ENCODE results near the gene MRGPRD. TPM values are rescaled to one million over a fixed set of nuclear protein-coding genes. Genes with fewer than 3 reads are reported as not detected.
A peak's percentile ranks its signal among the peaks of the same experiment; 100 is the strongest.
"Not testable (repeated sequence)": the region's sequence is repeated elsewhere in the genome, so short reads cannot be mapped to it uniquely, and the experiment has no call there.

MRGPRD gene
- total and polyA plus RNA-seq, 7 donors, result not detected

- no peak for DNase-seq
- no peaks in the 10 kb centered on the region for H3K4me1 ChIP-seq
Measured at GRCh38 chr11:69002110-69002569, 21.4 kb upstream of the MRGPRD start.

GRCh38 chr11:69001243-69002081 is 20.7 kb upstream of the MRGPRD start:
- peak in 1 of 2 donors; percentile 29 for DNase-seq
- 46 to 62% (median 53%) methylated on average over 23 of the region's 23 CpGs for WGBS, 3 donors
- Histone ChIP-seq H3K4me1 (no peaks in the 10 kb centered on the region), H3K9me3 (no peaks in the 10 kb centered on the region), H3K4me3 (no peak overlapping the region), H3K36me3 (ENCODE audit: insufficient read depth in 1 of 2, low read depth in 1 of 2) (no peaks in the 10 kb centered on the region), H3K27ac (peak overlapping the region; percentile 32), H3K27me3 (ENCODE audit: insufficient read depth in 3 of 3, low read length in 2 of 3) (peaks cover 0 to 62% (median 7%) of the 10 kb centered on the region in 3 donors)
- TF ChIP-seq CTCF (IDR thresholded peaks at IDR 0.05), result no peak
- no peak for ATAC-seq
- intact Hi-C loops (cut with DNase I), result no loop called here

More at GRCh38 chr11:69002110-69002569, 21.4 kb upstream of the MRGPRD start:
- TF ChIP-seq CTCF (IDR thresholded peaks at IDR 0.05), result no peak
- H3K27me3 ChIP-seq (ENCODE audit: insufficient read depth in 3 of 3, low read length in 2 of 3), result peaks cover 0 to 69% (median 5%) of the 10 kb centered on the region in 3 donors
- H3K36me3 ChIP-seq (ENCODE audit: insufficient read depth in 1 of 2, low read depth in 1 of 2), result no peaks in the 10 kb centered on the region
- intact Hi-C loops (cut with DNase I), result no loop called here
- H3K4me3 ChIP-seq, result no peak overlapping the region
- no peaks in the 10 kb centered on the region for H3K9me3 ChIP-seq
- WGBS, 3 donors, result 67 to 77% (median 67%) methylated on average over 6 of the region's 6 CpGs
- H3K27ac ChIP-seq, result no peak overlapping the region
- no peak for ATAC-seq

GRCh38 chr11:69000831-69001242 is 20.1 kb upstream of the MRGPRD start:
- Histone ChIP-seq H3K4me3 (no peak overlapping the region), H3K27me3 (ENCODE audit: insufficient read depth in 3 of 3, low read length in 2 of 3) (peaks cover 0 to 56% (median 7%) of the 10 kb centered on the region in 3 donors), H3K9me3 (no peaks in the 10 kb centered on the region), H3K4me1 (no peaks in the 10 kb centered on the region), H3K27ac (peak overlapping the region; percentile 32), H3K36me3 (ENCODE audit: insufficient read depth in 1 of 2, low read depth in 1 of 2) (no peaks in the 10 kb centered on the region)
- 20 to 46% (median 26%) methylated on average over 8 of the region's 8 CpGs for WGBS, 3 donors
- ATAC-seq, result peak; percentile 14 to 56 (median 40)
- intact Hi-C loops (cut with DNase I), result no loop called here
- TF ChIP-seq CTCF (IDR thresholded peaks at IDR 0.05), result peak; percentile 26
- peak in 1 of 2 donors; percentile 54 for DNase-seq

GRCh38 chr11:69000391-69000790 is 19.6 kb upstream of the MRGPRD start:
- Histone ChIP-seq H3K27ac (peak overlapping the region; percentile 41), H3K4me1 (no peaks in the 10 kb centered on the region), H3K27me3 (ENCODE audit: insufficient read depth in 3 of 3, low read length in 2 of 3) (peaks cover 0 to 51% (median 7%) of the 10 kb centered on the region in 3 donors), H3K4me3 (no peak overlapping the region), H3K9me3 (no peaks in the 10 kb centered on the region), H3K36me3 (ENCODE audit: insufficient read depth in 1 of 2, low read depth in 1 of 2) (no peaks in the 10 kb centered on the region)
- DNase-seq, result peak in 1 of 2 donors; percentile 23
- TF ChIP-seq CTCF (IDR thresholded peaks at IDR 0.05), result no peak
- no peak for ATAC-seq
- intact Hi-C loops (cut with DNase I), result no loop called here
- WGBS, 3 donors, result 34 to 62% (median 35%) methylated on average over 5 of the region's 5 CpGs

GRCh38 chr11:68999748-69000355 is 19.1 kb upstream of the MRGPRD start:
- H3K27me3 ChIP-seq (ENCODE audit: insufficient read depth in 3 of 3, low read length in 2 of 3), result peaks cover 0 to 47% (median 7%) of the 10 kb centered on the region in 3 donors
- H3K4me3 ChIP-seq; intact Hi-C loops (cut with DNase I); DNase-seq; ATAC-seq; H3K36me3 ChIP-seq (ENCODE audit: insufficient read depth in 1 of 2, low read depth in 1 of 2); H3K9me3 ChIP-seq; H3K4me1 ChIP-seq: not testable (repeated sequence)
- peak overlapping the region; percentile 41 for H3K27ac ChIP-seq
- WGBS, 3 donors, result 72 to 91% (median 73%) methylated on average over 12 of the region's 12 CpGs
